ENCODE data around the gene CPNE2. TPM values are rescaled to one million over a fixed set of nuclear protein-coding genes. Genes with fewer than 3 reads are reported as not detected.

Gene CPNE2
- polyA plus RNA-seq, 2 of the 4 experiments (the other 2 are of a cell fraction) = 36.7 TPM

DNA sequence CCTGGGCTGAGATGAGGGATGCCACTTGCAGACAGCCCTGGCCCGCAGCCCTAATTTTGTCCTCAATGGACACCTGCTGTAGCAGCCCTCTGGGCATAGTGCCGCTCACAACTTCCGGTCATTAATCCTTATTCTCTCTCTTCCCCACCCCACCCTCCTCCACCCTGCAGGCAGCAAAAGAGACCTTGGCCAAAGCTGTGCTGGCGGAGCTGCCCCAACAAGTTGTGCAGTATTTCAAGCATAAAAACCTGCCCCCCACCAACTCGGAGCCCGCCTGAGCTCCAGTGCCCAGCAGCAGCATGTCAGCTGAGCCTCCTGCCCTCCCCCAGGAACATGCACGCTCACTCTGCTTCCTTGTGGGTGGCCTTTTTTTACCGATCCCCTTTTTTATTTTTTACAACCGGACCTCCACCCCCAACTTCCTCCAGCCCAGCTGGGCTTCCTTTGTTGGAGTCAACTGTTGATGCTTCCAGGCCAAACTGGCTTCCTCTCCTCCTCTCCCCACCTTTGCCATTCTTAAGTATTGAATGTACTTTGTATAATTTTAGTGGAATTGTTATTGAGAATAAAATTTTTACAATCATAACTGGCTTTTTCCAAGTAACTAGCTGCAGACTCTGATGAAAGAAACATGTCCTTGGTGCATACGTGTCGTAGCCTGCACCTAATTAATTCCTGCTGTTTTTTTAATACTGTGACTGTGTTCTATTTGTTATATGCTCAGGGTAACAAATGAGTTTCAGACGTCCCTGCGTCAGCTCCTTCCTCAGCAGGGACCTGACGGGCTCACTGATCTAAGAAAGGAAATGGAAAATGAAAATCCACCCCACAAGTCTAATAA lies 55.2 kb downstream of the CPNE2 start:
- Histone ChIP-seq H3K4me2 (no peak overlapping the region), H3K9me3 (no peaks in the 10 kb centered on the region), H3K27ac (no peak overlapping the region), H3K4me3 (no peak overlapping the region), H3K4me1 (no peaks in the 10 kb centered on the region)
- WGBS (ENCODE audit: missing lambda C conversion rate) = 89% methylated on average over 14 of the region's 14 CpGs
- FAIRE-seq = no peak
- ChIA-PET POLR2A (no interaction called here), CTCF (interaction anchor here (0.8 to 2.3 kb wide), 2 partner anchors 55 to 63 kb away, joined by 3 to 10 read pairs; partner anchors contain the start of gene CPNE2)
- ATAC-seq = no peak
- TF ChIP-seq, protein P1, sequence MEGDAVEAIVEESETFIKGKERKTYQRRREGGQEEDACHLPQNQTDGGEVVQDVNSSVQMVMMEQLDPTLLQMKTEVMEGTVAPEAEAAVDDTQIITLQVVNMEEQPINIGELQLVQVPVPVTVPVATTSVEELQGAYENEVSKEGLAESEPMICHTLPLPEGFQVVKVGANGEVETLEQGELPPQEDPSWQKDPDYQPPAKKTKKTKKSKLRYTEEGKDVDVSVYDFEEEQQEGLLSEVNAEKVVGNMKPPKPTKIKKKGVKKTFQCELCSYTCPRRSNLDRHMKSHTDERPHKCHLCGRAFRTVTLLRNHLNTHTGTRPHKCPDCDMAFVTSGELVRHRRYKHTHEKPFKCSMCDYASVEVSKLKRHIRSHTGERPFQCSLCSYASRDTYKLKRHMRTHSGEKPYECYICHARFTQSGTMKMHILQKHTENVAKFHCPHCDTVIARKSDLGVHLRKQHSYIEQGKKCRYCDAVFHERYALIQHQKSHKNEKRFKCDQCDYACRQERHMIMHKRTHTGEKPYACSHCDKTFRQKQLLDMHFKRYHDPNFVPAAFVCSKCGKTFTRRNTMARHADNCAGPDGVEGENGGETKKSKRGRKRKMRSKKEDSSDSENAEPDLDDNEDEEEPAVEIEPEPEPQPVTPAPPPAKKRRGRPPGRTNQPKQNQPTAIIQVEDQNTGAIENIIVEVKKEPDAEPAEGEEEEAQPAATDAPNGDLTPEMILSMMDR (IDR thresholded peaks at IDR 0.05) = no peak
- TF ChIP-seq HDAC2 (IDR thresholded peaks at IDR 0.05) = no peak
- no peak for TF ChIP-seq USF2 (IDR thresholded peaks at IDR 0.05)
- TF ChIP-seq ZFP36 (IDR thresholded peaks at IDR 0.05; ENCODE audit: borderline replicate concordance, partially characterized antibody) = no peak
- no peak for TF ChIP-seq CHD2 (IDR thresholded peaks at IDR 0.05; ENCODE audit: low read length, partially characterized antibody)
- no peak for TF ChIP-seq FOSB (CRISPR knock-in tag; IDR thresholded peaks at IDR 0.05)
- no peak for TF ChIP-seq SMC3 (IDR thresholded peaks at IDR 0.05)
- no peak for TF ChIP-seq ZNF302 (CRISPR knock-in tag; IDR thresholded peaks at IDR 0.05)
- TF ChIP-seq RARB (CRISPR knock-in tag; IDR thresholded peaks at IDR 0.05) = no peak
- TF ChIP-seq GATA3 (IDR thresholded peaks at IDR 0.05; ENCODE audit: borderline replicate concordance) = no peak
- no peak for TF ChIP-seq MAFK (IDR thresholded peaks at IDR 0.05; ENCODE audit: partially characterized antibody)
- no peak for TF ChIP-seq CBX2 (IDR thresholded peaks at IDR 0.05; ENCODE audit: borderline replicate concordance, low read depth)
- no peak for TF ChIP-seq HEYL (CRISPR knock-in tag; IDR thresholded peaks at IDR 0.05)
- TF ChIP-seq, protein P2, sequence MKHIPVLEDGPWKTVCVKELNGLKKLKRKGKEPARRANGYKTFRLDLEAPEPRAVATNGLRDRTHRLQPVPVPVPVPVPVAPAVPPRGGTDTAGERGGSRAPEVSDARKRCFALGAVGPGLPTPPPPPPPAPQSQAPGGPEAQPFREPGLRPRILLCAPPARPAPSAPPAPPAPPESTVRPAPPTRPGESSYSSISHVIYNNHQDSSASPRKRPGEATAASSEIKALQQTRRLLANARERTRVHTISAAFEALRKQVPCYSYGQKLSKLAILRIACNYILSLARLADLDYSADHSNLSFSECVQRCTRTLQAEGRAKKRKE (CRISPR knock-in tag; IDR thresholded peaks at IDR 0.05; ENCODE audit: low read depth) = no peak
- no peak for TF ChIP-seq RCOR1 (IDR thresholded peaks at IDR 0.05; ENCODE audit: low read depth, low read length)
- TF ChIP-seq BHLHE40 (IDR thresholded peaks at IDR 0.05; ENCODE audit: low read depth, low read length) = no peak
- TF ChIP-seq KDM5A (IDR thresholded peaks at IDR 0.05) = no peak
- TF ChIP-seq ZSCAN20 (CRISPR knock-in tag; IDR thresholded peaks at IDR 0.05) = no peak
- DNase-seq (ENCODE audit: low read depth in 1 of 2, low spot score in 1 of 2) = no peak

- FAIRE-seq (no peak), DNase-seq (ENCODE audit: low read depth in 1 of 2, low spot score in 1 of 2) (no peak), ATAC-seq (no peak)
- no peaks in the 10 kb centered on the region for H3K4me1 ChIP-seq
- WGBS (ENCODE audit: missing lambda C conversion rate) = 95% methylated on average over 6 of the region's 6 CpGs
- ChIA-PET POLR2A (no interaction called here), CTCF (interaction anchor here (1.1 to 2.7 kb wide), 3 partner anchors 14 to 56 kb away, joined by 3 to 10 read pairs (median 8); partner anchors contain the start of gene CPNE2)
- H3K9me3 ChIP-seq = no peaks in the 10 kb centered on the region
- H3K27ac ChIP-seq = no peak overlapping the region
- no peak overlapping the region for H3K4me2 ChIP-seq
- 0 out of 2 replicates have a peak, but pooled peaks have one; percentile 37 for TF ChIP-seq POLR2AphosphoS2 (conservative IDR thresholded peaks at IDR 0.05; ENCODE audit: low read length)
- TF ChIP-seq, protein P3, sequence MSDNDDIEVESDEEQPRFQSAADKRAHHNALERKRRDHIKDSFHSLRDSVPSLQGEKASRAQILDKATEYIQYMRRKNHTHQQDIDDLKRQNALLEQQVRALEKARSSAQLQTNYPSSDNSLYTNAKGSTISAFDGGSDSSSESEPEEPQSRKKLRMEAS (IDR thresholded peaks at IDR 0.05) = no peak
- H3K4me3 ChIP-seq = no peak overlapping the region
These were observed 56.1 kb downstream of the CPNE2 start for GRCh38 chr16:57148481-57148880.

DNA sequence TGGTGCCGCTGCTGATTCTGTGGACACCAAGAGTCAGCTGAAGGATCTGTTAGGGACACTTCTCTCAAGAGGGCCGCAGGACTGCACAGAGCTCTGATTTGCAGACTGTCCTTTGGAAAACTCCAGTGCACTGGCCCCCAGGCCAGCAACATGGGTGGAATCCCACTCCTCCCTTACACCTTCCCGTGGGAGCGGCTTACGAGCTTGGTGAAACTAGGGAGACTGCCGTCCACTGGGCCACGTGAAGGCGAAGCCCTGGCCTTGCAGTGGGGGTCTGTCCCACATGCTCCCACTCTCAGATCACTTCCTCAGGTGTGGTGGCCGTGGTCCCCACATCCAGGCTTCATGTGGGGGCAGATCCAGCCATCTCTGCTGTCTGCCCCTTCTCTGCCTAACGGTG lies 57.0 kb downstream of the CPNE2 start:
- FAIRE-seq = no peak
- ChIA-PET CTCF (interaction anchor here (1.1 to 2.7 kb wide), 4 partner anchors 14 to 57 kb away, joined by 3 to 10 read pairs (median 6); partner anchors contain the start of gene CPNE2), POLR2A (no interaction called here)
- Histone ChIP-seq H3K4me2 (no peak overlapping the region), H3K4me1 (no peaks in the 10 kb centered on the region), H3K27ac (no peak overlapping the region), H3K9me3 (no peaks in the 10 kb centered on the region), H3K4me3 (no peak overlapping the region)
- no peak for DNase-seq (ENCODE audit: low read depth in 1 of 2, low spot score in 1 of 2)
- 92% methylated on average over 10 of the region's 10 CpGs for WGBS (ENCODE audit: missing lambda C conversion rate)
- no peak for ATAC-seq
- no peak for TF ChIP-seq POLR2A (IDR thresholded peaks at IDR 0.05; ENCODE audit: low read length)
- TF ChIP-seq USF2 (IDR thresholded peaks at IDR 0.05) = no peak
- TF ChIP-seq NR3C1 (IDR thresholded peaks at IDR 0.05) = no peak
- TF ChIP-seq, protein P2 (CRISPR knock-in tag; IDR thresholded peaks at IDR 0.05; ENCODE audit: low read depth) = no peak
- TF ChIP-seq EHMT2 (IDR thresholded peaks at IDR 0.05; ENCODE audit: low read depth) = no peak
- TF ChIP-seq MAFK (IDR thresholded peaks at IDR 0.05; ENCODE audit: partially characterized antibody) = no peak
- TF ChIP-seq KDM1A (IDR thresholded peaks at IDR 0.05; ENCODE audit: low read depth) = no peak
- TF ChIP-seq ZC3H11A (IDR thresholded peaks at IDR 0.05) = no peak

All from A549 (cell line).